Measurements from ENCODE around the gene SDK2. TPM values are rescaled to one million over a fixed set of nuclear protein-coding genes. Genes with fewer than 3 reads are reported as not detected.

Gene SDK2
- polyA plus RNA-seq, 2 of the 4 experiments (the other 2 are of a cell fraction): 0.36 to 0.57 TPM

DNA sequence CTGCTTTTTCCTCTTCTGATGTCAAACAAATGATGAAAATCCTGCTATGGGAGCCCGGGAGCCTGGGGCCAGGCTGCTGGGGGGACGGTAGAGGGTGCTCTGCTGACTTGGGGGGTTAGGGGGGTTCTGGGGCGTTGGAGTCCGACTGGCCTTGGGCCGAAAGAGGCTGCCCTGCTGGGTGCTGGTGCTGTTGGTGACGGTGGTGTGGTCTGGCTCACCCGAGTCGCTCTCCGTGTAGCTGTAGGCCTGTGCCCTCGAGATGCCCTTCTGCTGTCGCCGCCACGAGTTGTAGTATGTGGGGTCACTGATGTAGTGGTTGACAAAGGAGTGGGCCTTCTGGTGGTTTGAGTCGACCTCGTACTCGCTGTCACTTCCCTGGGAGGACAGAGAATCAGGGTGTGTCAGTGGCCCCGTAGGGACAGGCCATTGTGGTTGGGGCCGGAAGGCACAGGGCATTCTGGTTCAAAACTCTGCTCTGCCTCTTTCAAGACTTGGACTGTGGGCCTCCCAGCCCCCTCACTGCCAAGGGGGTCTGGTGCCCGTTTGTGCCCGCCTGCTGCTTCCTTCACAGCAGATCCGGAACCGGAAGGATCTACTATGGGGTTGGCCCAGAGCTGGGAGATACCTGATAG lies 305.6 kb downstream of the SDK2 start:
- TF ChIP-seq SREBF2 (IDR thresholded peaks at IDR 0.05) (no peak), EHMT2 (IDR thresholded peaks at IDR 0.05; ENCODE audit: low read depth) (no peak), RFX5 (IDR thresholded peaks at IDR 0.05) (no peak), PHF8 (IDR thresholded peaks at IDR 0.05; ENCODE audit: borderline replicate concordance, low read depth) (no peak), RCOR1 (IDR thresholded peaks at IDR 0.05; ENCODE audit: low read depth, low read length) (no peak), TFCP2L1 (CRISPR knock-in tag; IDR thresholded peaks at IDR 0.05) (no peak), FOSL2 (IDR thresholded peaks at IDR 0.05) (no peak), FOSL2 (CRISPR knock-in tag; IDR thresholded peaks at IDR 0.05) (no peak), MAFK (IDR thresholded peaks at IDR 0.05; ENCODE audit: partially characterized antibody) (no peak)
- TF ChIP-seq, protein P1, sequence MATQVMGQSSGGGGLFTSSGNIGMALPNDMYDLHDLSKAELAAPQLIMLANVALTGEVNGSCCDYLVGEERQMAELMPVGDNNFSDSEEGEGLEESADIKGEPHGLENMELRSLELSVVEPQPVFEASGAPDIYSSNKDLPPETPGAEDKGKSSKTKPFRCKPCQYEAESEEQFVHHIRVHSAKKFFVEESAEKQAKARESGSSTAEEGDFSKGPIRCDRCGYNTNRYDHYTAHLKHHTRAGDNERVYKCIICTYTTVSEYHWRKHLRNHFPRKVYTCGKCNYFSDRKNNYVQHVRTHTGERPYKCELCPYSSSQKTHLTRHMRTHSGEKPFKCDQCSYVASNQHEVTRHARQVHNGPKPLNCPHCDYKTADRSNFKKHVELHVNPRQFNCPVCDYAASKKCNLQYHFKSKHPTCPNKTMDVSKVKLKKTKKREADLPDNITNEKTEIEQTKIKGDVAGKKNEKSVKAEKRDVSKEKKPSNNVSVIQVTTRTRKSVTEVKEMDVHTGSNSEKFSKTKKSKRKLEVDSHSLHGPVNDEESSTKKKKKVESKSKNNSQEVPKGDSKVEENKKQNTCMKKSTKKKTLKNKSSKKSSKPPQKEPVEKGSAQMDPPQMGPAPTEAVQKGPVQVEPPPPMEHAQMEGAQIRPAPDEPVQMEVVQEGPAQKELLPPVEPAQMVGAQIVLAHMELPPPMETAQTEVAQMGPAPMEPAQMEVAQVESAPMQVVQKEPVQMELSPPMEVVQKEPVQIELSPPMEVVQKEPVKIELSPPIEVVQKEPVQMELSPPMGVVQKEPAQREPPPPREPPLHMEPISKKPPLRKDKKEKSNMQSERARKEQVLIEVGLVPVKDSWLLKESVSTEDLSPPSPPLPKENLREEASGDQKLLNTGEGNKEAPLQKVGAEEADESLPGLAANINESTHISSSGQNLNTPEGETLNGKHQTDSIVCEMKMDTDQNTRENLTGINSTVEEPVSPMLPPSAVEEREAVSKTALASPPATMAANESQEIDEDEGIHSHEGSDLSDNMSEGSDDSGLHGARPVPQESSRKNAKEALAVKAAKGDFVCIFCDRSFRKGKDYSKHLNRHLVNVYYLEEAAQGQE (IDR thresholded peaks at IDR 0.05): no peak
- TF ChIP-seq, protein P2, sequence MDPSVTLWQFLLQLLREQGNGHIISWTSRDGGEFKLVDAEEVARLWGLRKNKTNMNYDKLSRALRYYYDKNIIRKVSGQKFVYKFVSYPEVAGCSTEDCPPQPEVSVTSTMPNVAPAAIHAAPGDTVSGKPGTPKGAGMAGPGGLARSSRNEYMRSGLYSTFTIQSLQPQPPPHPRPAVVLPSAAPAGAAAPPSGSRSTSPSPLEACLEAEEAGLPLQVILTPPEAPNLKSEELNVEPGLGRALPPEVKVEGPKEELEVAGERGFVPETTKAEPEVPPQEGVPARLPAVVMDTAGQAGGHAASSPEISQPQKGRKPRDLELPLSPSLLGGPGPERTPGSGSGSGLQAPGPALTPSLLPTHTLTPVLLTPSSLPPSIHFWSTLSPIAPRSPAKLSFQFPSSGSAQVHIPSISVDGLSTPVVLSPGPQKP (IDR thresholded peaks at IDR 0.05; ENCODE audit: low read depth, low read length): no peak
- H3K4me1 ChIP-seq: peaks cover 61% of the 10 kb centered on the region
- FAIRE-seq (no peak), ATAC-seq (no peak), DNase-seq (ENCODE audit: low read depth in 1 of 2, low spot score in 1 of 2) (no peak)
- H3K4me2 ChIP-seq: no peak overlapping the region
- 92% methylated on average over 22 of the region's 22 CpGs for WGBS (ENCODE audit: missing lambda C conversion rate)
- CTCF ChIA-PET: interaction anchor here (0.6 to 9.5 kb wide), 11 partner anchors 11 to 83 kb away, joined by 3 to 128 read pairs (median 3); partner anchors contain the start of gene CDC42EP4
- H3K27ac ChIP-seq: peak overlapping the region; percentile 86 to 93; a peak in 4 of 6 replicates
- POLR2A ChIA-PET: interaction anchor here (1.1 kb wide), 1 partner anchor 26 kb away, joined by 5 read pairs; no protein-coding TSS in a partner anchor
- no peak overlapping the region for H3K4me3 ChIP-seq
- no peaks in the 10 kb centered on the region for H3K9me3 ChIP-seq

DNA sequence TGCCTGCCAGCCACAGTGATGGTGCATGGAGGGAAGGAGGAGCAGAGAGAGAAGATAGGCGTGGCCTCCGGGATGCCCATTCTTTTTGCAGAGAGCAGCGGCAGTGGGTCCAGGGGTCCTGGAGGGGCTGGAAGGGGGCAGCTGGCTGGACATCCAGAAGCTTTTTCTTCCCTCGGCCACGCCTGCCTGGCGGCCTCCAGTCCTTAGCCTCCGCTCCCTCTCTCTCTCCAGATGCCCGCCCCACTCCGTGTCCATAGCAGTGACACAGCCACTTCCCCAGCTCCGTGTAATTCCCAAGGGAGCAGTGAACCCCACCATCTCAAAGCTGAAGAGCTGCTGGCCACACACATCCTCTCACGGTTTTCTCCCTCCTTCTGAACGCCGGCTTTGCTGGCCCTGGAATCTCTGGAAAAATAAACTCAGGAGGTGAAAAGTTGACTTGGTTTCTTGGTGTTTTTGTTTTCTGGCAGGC lies 306.2 kb downstream of the SDK2 start:
- ATAC-seq (no peak), FAIRE-seq (no peak), DNase-seq (ENCODE audit: low read depth in 1 of 2, low spot score in 1 of 2) (no peak)
- ChIA-PET CTCF (interaction anchor here (1.0 to 9.5 kb wide), 4 partner anchors 11 to 83 kb away, joined by 3 to 128 read pairs (median 10); partner anchors contain the start of gene CDC42EP4), POLR2A (no interaction called here)
- Histone ChIP-seq H3K27ac (peak overlapping the region in 1 of 2 experiments; percentile 93; a peak in 3 of 6 replicates), H3K9me3 (no peaks in the 10 kb centered on the region), H3K4me2 (no peak overlapping the region), H3K4me3 (no peak overlapping the region), H3K4me1 (peaks cover 55% of the 10 kb centered on the region)
- WGBS (ENCODE audit: missing lambda C conversion rate): 87% methylated on average over 13 of the region's 13 CpGs
- no peak for TF ChIP-seq RCOR1 (IDR thresholded peaks at IDR 0.05; ENCODE audit: low read depth, low read length)
- no peak for TF ChIP-seq RAD21 (conservative IDR thresholded peaks at IDR 0.05 in 1 of 2, IDR thresholded peaks at IDR 0.05 in 1 of 2)
- no peak for TF ChIP-seq CBX2 (IDR thresholded peaks at IDR 0.05; ENCODE audit: borderline replicate concordance, low read depth)
- no peak for TF ChIP-seq CHD2 (IDR thresholded peaks at IDR 0.05; ENCODE audit: low read length, partially characterized antibody)
- TF ChIP-seq RNF2 (IDR thresholded peaks at IDR 0.05; ENCODE audit: borderline replicate concordance, low read depth): no peak
- TF ChIP-seq JUNB (IDR thresholded peaks at IDR 0.05): no peak
- TF ChIP-seq CEBPB (IDR thresholded peaks at IDR 0.05): no peak
- TF ChIP-seq JUN (IDR thresholded peaks at IDR 0.05): no peak
- TF ChIP-seq EHMT2 (IDR thresholded peaks at IDR 0.05; ENCODE audit: low read depth): no peak
- no peak for TF ChIP-seq ZSCAN20 (CRISPR knock-in tag; IDR thresholded peaks at IDR 0.05)
- no peak for TF ChIP-seq HDAC2 (IDR thresholded peaks at IDR 0.05)
- no peak for TF ChIP-seq NR3C1 (IDR thresholded peaks at IDR 0.05)
- TF ChIP-seq TP53 (CRISPR knock-in tag; IDR thresholded peaks at IDR 0.05): no peak
- no peak for TF ChIP-seq MAZ (IDR thresholded peaks at IDR 0.05; ENCODE audit: borderline replicate concordance, low read depth, low read length)
- TF ChIP-seq, protein P3, sequence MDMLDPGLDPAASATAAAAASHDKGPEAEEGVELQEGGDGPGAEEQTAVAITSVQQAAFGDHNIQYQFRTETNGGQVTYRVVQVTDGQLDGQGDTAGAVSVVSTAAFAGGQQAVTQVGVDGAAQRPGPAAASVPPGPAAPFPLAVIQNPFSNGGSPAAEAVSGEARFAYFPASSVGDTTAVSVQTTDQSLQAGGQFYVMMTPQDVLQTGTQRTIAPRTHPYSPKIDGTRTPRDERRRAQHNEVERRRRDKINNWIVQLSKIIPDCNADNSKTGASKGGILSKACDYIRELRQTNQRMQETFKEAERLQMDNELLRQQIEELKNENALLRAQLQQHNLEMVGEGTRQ (IDR thresholded peaks at IDR 0.05): no peak
- TF ChIP-seq EHF (CRISPR knock-in tag; IDR thresholded peaks at IDR 0.05): no peak
- TF ChIP-seq, protein P4, sequence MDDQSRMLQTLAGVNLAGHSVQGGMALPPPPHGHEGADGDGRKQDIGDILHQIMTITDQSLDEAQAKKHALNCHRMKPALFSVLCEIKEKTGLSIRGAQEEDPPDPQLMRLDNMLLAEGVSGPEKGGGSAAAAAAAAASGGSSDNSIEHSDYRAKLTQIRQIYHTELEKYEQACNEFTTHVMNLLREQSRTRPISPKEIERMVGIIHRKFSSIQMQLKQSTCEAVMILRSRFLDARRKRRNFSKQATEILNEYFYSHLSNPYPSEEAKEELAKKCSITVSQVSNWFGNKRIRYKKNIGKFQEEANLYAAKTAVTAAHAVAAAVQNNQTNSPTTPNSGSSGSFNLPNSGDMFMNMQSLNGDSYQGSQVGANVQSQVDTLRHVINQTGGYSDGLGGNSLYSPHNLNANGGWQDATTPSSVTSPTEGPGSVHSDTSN (IDR thresholded peaks at IDR 0.05): no peak
- TF ChIP-seq RARB (CRISPR knock-in tag; IDR thresholded peaks at IDR 0.05): no peak

All from A549 (cell line).